ENCODE measurements around the gene EDN1.

Gene EDN1

GRCh38 chr6:12279322-12280091 lies 10.7 kb upstream of the EDN1 start:
- TF ChIP-seq EZH2phosphoT487 (conservative IDR thresholded peaks at IDR 0.05; ENCODE audit: low read length) (no peak), CTCF (IDR thresholded peaks at IDR 0.05; ENCODE audit: insufficient read depth, low read length, poor library complexity, severe bottlenecking) (no peak)
- no peak overlapping the region for H3K9ac ChIP-seq (ENCODE audit: low read length)
- H4K20me1 ChIP-seq (ENCODE audit: low read depth, low read length): no peaks in the 10 kb centered on the region
- no peak overlapping the region for H3K27ac ChIP-seq (ENCODE audit: low read depth, low read length)
- no peaks in the 10 kb centered on the region for H3F3A ChIP-seq (ENCODE audit: insufficient read depth)
- no peaks in the 10 kb centered on the region for H3K36me3 ChIP-seq (ENCODE audit: low read length)
- no peaks in the 10 kb centered on the region for H3K79me2 ChIP-seq (ENCODE audit: insufficient read depth, low read length)
- H3K4me3 ChIP-seq (ENCODE audit: insufficient read depth, low read length, poor library complexity, severe bottlenecking): no peak overlapping the region
- no peak overlapping the region for H2AFZ ChIP-seq (ENCODE audit: low read depth, low read length, severe bottlenecking)
- H3K9me2 ChIP-seq (replicated peaks; ENCODE audit: insufficient read depth, low read length): no peaks in the 10 kb centered on the region
- H3K9me3 ChIP-seq (ENCODE audit: insufficient read depth, low read length): no peaks in the 10 kb centered on the region
- 0 out of 2 replicates have a peak, but pooled peaks cover 2% of the 10 kb centered on the region for H3K27me3 ChIP-seq (ENCODE audit: low read length)
- H3K4me2 ChIP-seq (ENCODE audit: low read depth, low read length, poor library complexity, severe bottlenecking): no peak overlapping the region

- Histone ChIP-seq H3K27me3 (ENCODE audit: low read length) (no peaks in the 10 kb centered on the region), H3K4me2 (ENCODE audit: low read depth, low read length, poor library complexity, severe bottlenecking) (no peak overlapping the region), H3K9ac (ENCODE audit: low read length) (no peak overlapping the region), H3K4me3 (ENCODE audit: insufficient read depth, low read length, poor library complexity, severe bottlenecking) (no peak overlapping the region), H3K79me2 (ENCODE audit: insufficient read depth, low read length) (no peaks in the 10 kb centered on the region), H3K9me2 (replicated peaks; ENCODE audit: insufficient read depth, low read length) (no peaks in the 10 kb centered on the region), H3K9me3 (ENCODE audit: insufficient read depth, low read length) (no peaks in the 10 kb centered on the region), H2AFZ (ENCODE audit: low read depth, low read length, severe bottlenecking) (no peak overlapping the region), H4K20me1 (ENCODE audit: low read depth, low read length) (no peaks in the 10 kb centered on the region), H3K27ac (ENCODE audit: low read depth, low read length) (no peak overlapping the region), H3F3A (ENCODE audit: insufficient read depth) (no peaks in the 10 kb centered on the region), H3K36me3 (ENCODE audit: low read length) (no peaks in the 10 kb centered on the region)
- TF ChIP-seq CTCF (IDR thresholded peaks at IDR 0.05; ENCODE audit: insufficient read depth, low read length, poor library complexity, severe bottlenecking): no peak
- no peak for TF ChIP-seq EZH2phosphoT487 (conservative IDR thresholded peaks at IDR 0.05; ENCODE audit: low read length)
Measured at GRCh38 chr6:12280458-12280857, 9.7 kb upstream of the EDN1 start.

- no peaks in the 10 kb centered on the region for H3K9me3 ChIP-seq (ENCODE audit: insufficient read depth, low read length)
- H3K9me2 ChIP-seq (replicated peaks; ENCODE audit: insufficient read depth, low read length): no peaks in the 10 kb centered on the region
- H3F3A ChIP-seq (ENCODE audit: insufficient read depth): no peaks in the 10 kb centered on the region
- H3K4me3 ChIP-seq (ENCODE audit: insufficient read depth, low read length, poor library complexity, severe bottlenecking): no peak overlapping the region
- no peaks in the 10 kb centered on the region for H3K36me3 ChIP-seq (ENCODE audit: low read length)
- H2AFZ ChIP-seq (ENCODE audit: low read depth, low read length, severe bottlenecking): no peak overlapping the region
- no peak overlapping the region for H3K4me2 ChIP-seq (ENCODE audit: low read depth, low read length, poor library complexity, severe bottlenecking)
- no peak overlapping the region for H3K27ac ChIP-seq (ENCODE audit: low read depth, low read length)
- no peak overlapping the region for H3K9ac ChIP-seq (ENCODE audit: low read length)
- H3K27me3 ChIP-seq (ENCODE audit: low read length): no peaks in the 10 kb centered on the region
- TF ChIP-seq CTCF (IDR thresholded peaks at IDR 0.05; ENCODE audit: insufficient read depth, low read length, poor library complexity, severe bottlenecking) (no peak), EZH2phosphoT487 (conservative IDR thresholded peaks at IDR 0.05; ENCODE audit: low read length) (no peak)
- H3K79me2 ChIP-seq (ENCODE audit: insufficient read depth, low read length): no peaks in the 10 kb centered on the region
- no peaks in the 10 kb centered on the region for H4K20me1 ChIP-seq (ENCODE audit: low read depth, low read length)
Measured at GRCh38 chr6:12280902-12281301, 9.3 kb upstream of the EDN1 start.

Measured in SU-DHL-6 (cell line).